ENCODE measurements around the gene TBC1D9B. TPM values are rescaled to one million over a fixed set of nuclear protein-coding genes. Genes with fewer than 3 reads are reported as not detected.

Gene TBC1D9B
- total and polyA plus RNA-seq, 4 experiments from 2014 or later = 9.3 to 85.0 (median 61.1) TPM

GRCh38 chr5:179915406-179915935 lies 7.8 kb upstream of the TBC1D9B start:
- Mint-ChIP-seq H3K4me1 (no peaks in the 10 kb centered on the region), H3K4me3 (peak overlapping the region in 1 of 8 donors; percentile 56), H3K36me3 (no peaks in the 10 kb centered on the region), H3K27ac (no peak overlapping the region), H3K9me3 (no peaks in the 10 kb centered on the region), H3K27me3 (peaks cover 0 to 1% of the 10 kb centered on the region in 2 donors)
- H3K36me3 ChIP-seq (ENCODE audit: insufficient read depth, low read length) = no peaks in the 10 kb centered on the region
- H3K4me3 ChIP-seq (ENCODE audit: low read length in 2 of 2) = no peak overlapping the region
- ChIA-PET CTCF (ENCODE audit: partially characterized antibody) (no interaction called here), POLR2A (ENCODE audit: partially characterized antibody) (no interaction called here)
- no peaks in the 10 kb centered on the region for H3K9me3 ChIP-seq (ENCODE audit: control insufficient read depth in 1 of 2, low read length in 2 of 2)
- H3K27me3 ChIP-seq (ENCODE audit: insufficient read depth, low read length) = peaks cover 4% of the 10 kb centered on the region
- no peak overlapping the region for H3K27ac ChIP-seq (ENCODE audit: low read depth, low read length)
- intact Hi-C loops (cut with micrococcal nuclease) = no loop called here
- DNase-seq = no peak
- H3K4me1 ChIP-seq (ENCODE audit: insufficient read depth, low read length) = peaks cover 7% of the 10 kb centered on the region

- H3K4me3 Mint-ChIP-seq = no peak overlapping the region
Measured at GRCh38 chr5:179914032-179914755, 6.5 kb upstream of the TBC1D9B start.

DNA sequence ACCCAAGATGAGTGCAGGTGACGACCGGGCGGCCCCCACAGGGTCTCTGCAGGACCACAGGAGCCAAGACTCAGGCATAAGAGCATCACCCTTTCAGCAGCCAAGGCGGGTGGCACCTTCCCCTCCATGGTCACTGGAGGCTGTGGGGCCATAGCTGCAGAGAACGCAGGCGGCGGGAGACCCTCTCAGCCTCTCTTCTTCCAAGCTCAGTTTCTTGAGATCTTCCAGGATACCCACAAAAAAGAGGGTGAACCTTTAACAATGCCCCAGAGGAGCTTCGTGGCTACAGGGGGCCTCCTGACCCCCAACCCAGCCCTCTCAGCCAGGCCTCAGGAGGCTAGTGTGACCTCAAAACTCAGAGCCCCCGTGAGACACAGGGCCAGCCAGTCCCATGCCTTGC lies 5.8 kb upstream of the TBC1D9B start:
- Mint-ChIP-seq H3K27me3 (peaks cover 0 to 1% of the 10 kb centered on the region in 2 donors), H3K27ac (no peak overlapping the region), H3K4me3 (no peak overlapping the region), H3K4me1 (peaks cover 0 to 12% (median 6%) of the 10 kb centered on the region in 4 donors), H3K36me3 (no peaks in the 10 kb centered on the region), H3K9me3 (no peaks in the 10 kb centered on the region)
- Histone ChIP-seq H3K36me3 (ENCODE audit: insufficient read depth, low read length) (no peaks in the 10 kb centered on the region), H3K4me3 (ENCODE audit: low read length in 2 of 2) (no peak overlapping the region), H3K27ac (ENCODE audit: low read depth, low read length) (no peak overlapping the region), H3K4me1 (ENCODE audit: insufficient read depth, low read length) (peaks cover 10% of the 10 kb centered on the region), H3K27me3 (ENCODE audit: insufficient read depth, low read length) (no peaks in the 10 kb centered on the region), H3K9me3 (ENCODE audit: control insufficient read depth in 1 of 2, low read length in 2 of 2) (no peaks in the 10 kb centered on the region)
- intact Hi-C loops (cut with micrococcal nuclease) = no loop called here
- ChIA-PET POLR2A (ENCODE audit: partially characterized antibody) (no interaction called here), CTCF (ENCODE audit: partially characterized antibody) (interaction anchor here (0.7 to 1.1 kb wide), 2 partner anchors 44 to 111 kb away, joined by 3 to 5 read pairs; no protein-coding TSS in a partner anchor)
- DNase-seq = no peak

More at GRCh38 chr5:179914032-179914755, 6.5 kb upstream of the TBC1D9B start:
- no peak overlapping the region for H3K4me3 ChIP-seq (ENCODE audit: low read length in 2 of 2)
- DNase-seq = no peak
- POLR2A ChIA-PET (ENCODE audit: partially characterized antibody) = no interaction called here
- Mint-ChIP-seq H3K9me3 (no peaks in the 10 kb centered on the region), H3K27me3 (peaks cover 0 to 1% of the 10 kb centered on the region in 2 donors), H3K4me1 (peaks cover 0 to 7% (median 4%) of the 10 kb centered on the region in 4 donors), H3K36me3 (no peaks in the 10 kb centered on the region), H3K27ac (peak overlapping the region in 1 of 7 donors; percentile 64)
- no peak overlapping the region for H3K27ac ChIP-seq (ENCODE audit: low read depth, low read length)
- no peaks in the 10 kb centered on the region for H3K36me3 ChIP-seq (ENCODE audit: insufficient read depth, low read length)
- H3K27me3 ChIP-seq (ENCODE audit: insufficient read depth, low read length) = peaks cover 4% of the 10 kb centered on the region
- H3K9me3 ChIP-seq (ENCODE audit: control insufficient read depth in 1 of 2, low read length in 2 of 2) = no peaks in the 10 kb centered on the region
- intact Hi-C loops (cut with micrococcal nuclease) = no loop called here
- H3K4me1 ChIP-seq (ENCODE audit: insufficient read depth, low read length) = peaks cover 7% of the 10 kb centered on the region
- CTCF ChIA-PET (ENCODE audit: partially characterized antibody) = interaction anchor here (0.7 to 1.1 kb wide), 3 partner anchors 45 to 117 kb away, joined by 3 to 5 read pairs (median 3); no protein-coding TSS in a partner anchor

DNA sequence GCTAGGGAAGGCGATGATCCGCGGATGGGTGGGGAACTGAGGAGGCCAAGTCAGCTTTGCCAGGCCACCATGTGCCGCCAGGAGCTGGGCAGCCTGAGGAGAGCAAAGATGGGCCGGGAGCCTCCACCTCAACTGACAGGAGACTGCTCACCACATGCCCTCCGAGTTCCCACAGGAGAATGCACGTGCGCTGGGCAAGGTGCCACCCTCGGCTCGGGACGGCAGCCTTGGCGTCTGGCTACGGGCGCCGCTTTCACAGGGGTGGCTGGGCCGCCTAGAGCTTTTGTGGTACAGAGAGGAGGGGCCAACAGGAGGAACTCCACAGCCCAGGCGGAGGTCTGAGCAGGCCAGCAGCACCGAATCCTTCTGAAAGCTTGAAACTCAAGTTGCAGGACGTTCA lies 5.3 kb upstream of the TBC1D9B start:
- Mint-ChIP-seq H3K4me1 (peaks cover 0 to 12% (median 6%) of the 10 kb centered on the region in 4 donors), H3K27ac (peak overlapping the region in 1 of 7 donors; percentile 55), H3K36me3 (no peaks in the 10 kb centered on the region), H3K27me3 (peaks cover 0 to 1% of the 10 kb centered on the region in 2 donors), H3K9me3 (no peaks in the 10 kb centered on the region), H3K4me3 (no peak overlapping the region)
- ChIA-PET POLR2A (ENCODE audit: partially characterized antibody) (no interaction called here), CTCF (ENCODE audit: partially characterized antibody) (interaction anchor here (1.1 kb wide), 1 partner anchor 111 kb away, joined by 5 read pairs; no protein-coding TSS in a partner anchor)
- H3K9me3 ChIP-seq (ENCODE audit: control insufficient read depth in 1 of 2, low read length in 2 of 2) = no peaks in the 10 kb centered on the region
- no peak overlapping the region for H3K27ac ChIP-seq (ENCODE audit: low read depth, low read length)
- H3K4me1 ChIP-seq (ENCODE audit: insufficient read depth, low read length) = peaks cover 15% of the 10 kb centered on the region
- intact Hi-C loops (cut with micrococcal nuclease) = no loop called here
- H3K4me3 ChIP-seq (ENCODE audit: low read length in 2 of 2) = no peak overlapping the region
- H3K27me3 ChIP-seq (ENCODE audit: insufficient read depth, low read length) = no peaks in the 10 kb centered on the region
- DNase-seq = no peak
- no peaks in the 10 kb centered on the region for H3K36me3 ChIP-seq (ENCODE audit: insufficient read depth, low read length)

DNA sequence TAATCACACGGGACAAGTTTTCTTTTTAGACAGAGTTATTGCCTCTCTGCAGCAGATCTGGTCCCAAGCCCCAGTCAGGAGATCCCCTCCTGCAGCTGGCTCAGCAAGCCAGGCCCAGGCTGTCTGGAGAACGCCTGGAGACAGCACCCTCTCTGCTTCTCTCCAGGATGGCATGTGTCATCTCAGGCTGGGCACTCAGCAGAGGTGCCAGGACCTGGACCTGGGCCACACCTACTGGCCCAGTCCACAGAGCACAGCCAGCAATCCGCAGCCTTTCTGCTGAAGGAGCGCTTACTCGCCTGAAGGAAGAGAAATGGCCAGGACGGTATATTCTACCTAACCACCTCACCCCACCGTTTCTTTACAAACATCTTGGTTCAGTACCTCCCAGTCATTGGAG lies 4.7 kb upstream of the TBC1D9B start:
- CTCF ChIA-PET (ENCODE audit: partially characterized antibody) = interaction anchor here (2.2 kb wide), 1 partner anchor 111 kb away, joined by 13 read pairs; no protein-coding TSS in a partner anchor

DNA sequence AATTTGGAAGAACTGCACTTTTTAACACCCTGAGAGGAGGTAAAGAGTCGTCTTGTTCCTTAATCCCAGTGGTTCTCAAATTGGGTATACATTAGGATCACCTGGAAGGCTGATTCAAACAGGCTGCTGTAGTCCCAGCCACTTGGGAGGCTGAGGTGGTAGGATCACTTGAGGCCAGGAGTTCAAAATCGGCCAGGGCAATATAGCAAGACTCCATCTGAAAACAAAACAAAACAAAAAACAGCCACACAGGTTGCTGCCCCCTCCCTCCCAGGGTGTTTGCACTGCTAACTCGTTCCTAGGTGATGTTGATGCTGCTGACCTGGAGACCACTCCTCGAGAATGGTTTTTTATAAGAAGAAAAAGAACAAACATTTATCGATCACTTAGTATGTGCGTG lies 1.5 kb upstream of the TBC1D9B start:
- Mint-ChIP-seq H3K9me3 (no peaks in the 10 kb centered on the region), H3K27ac (peak overlapping the region in 3 of 7 donors; percentile 30 to 68 (median 67))

More for the DNA sequence above, 4.7 kb upstream of the TBC1D9B start:
- Mint-ChIP-seq H3K36me3 (no peaks in the 10 kb centered on the region), H3K9me3 (no peaks in the 10 kb centered on the region), H3K27ac (peak overlapping the region in 1 of 7 donors; percentile 17), H3K4me3 (peak overlapping the region in 1 of 8 donors; percentile 3), H3K27me3 (peaks cover 0 to 1% of the 10 kb centered on the region in 2 donors), H3K4me1 (peaks cover 0 to 12% (median 6%) of the 10 kb centered on the region in 4 donors)
- no peaks in the 10 kb centered on the region for H3K36me3 ChIP-seq (ENCODE audit: insufficient read depth, low read length)
- no peak overlapping the region for H3K27ac ChIP-seq (ENCODE audit: low read depth, low read length)
- intact Hi-C loops (cut with micrococcal nuclease) = no loop called here
- DNase-seq = no peak
- H3K4me1 ChIP-seq (ENCODE audit: insufficient read depth, low read length) = peaks cover 15% of the 10 kb centered on the region
- no peaks in the 10 kb centered on the region for H3K27me3 ChIP-seq (ENCODE audit: insufficient read depth, low read length)
- no peak overlapping the region for H3K4me3 ChIP-seq (ENCODE audit: low read length in 2 of 2)
- H3K9me3 ChIP-seq (ENCODE audit: control insufficient read depth in 1 of 2, low read length in 2 of 2) = no peaks in the 10 kb centered on the region
- POLR2A ChIA-PET (ENCODE audit: partially characterized antibody) = no interaction called here

GRCh38 chr5:179908528-179908927 lies 831 bp upstream of the TBC1D9B start:
- intact Hi-C loops (cut with micrococcal nuclease) = loop anchor here (1.0 to 5.0 kb wide), 5 partner anchors 50 to 231 kb away; partner anchors contain the start of genes MRNIP and RNF130
- Histone ChIP-seq H3K4me3 (ENCODE audit: low read length in 2 of 2) (no peak overlapping the region), H3K9me3 (ENCODE audit: control insufficient read depth in 1 of 2, low read length in 2 of 2) (no peaks in the 10 kb centered on the region), H3K27me3 (ENCODE audit: insufficient read depth, low read length) (no peaks in the 10 kb centered on the region), H3K27ac (ENCODE audit: low read depth, low read length) (peak overlapping the region; percentile 36), H3K4me1 (ENCODE audit: insufficient read depth, low read length) (peaks cover 23% of the 10 kb centered on the region), H3K36me3 (ENCODE audit: insufficient read depth, low read length) (peaks cover 4% of the 10 kb centered on the region)
- Mint-ChIP-seq H3K36me3 (peaks cover 3 to 15% of the 10 kb centered on the region in 2 donors), H3K27ac (peak overlapping the region in 3 of 7 donors; percentile 23 to 68 (median 61)), H3K9me3 (no peaks in the 10 kb centered on the region), H3K4me3 (peak overlapping the region in 7 of 8 donors; percentile 75 to 87 (median 84)), H3K27me3 (no peaks in the 10 kb centered on the region), H3K4me1 (peaks cover 7 to 36% (median 14%) of the 10 kb centered on the region in 4 donors)
- POLR2A ChIA-PET (ENCODE audit: partially characterized antibody) = interaction anchor here (0.7 to 1.4 kb wide), 9 partner anchors 10 to 285 kb away, joined by 3 to 5 read pairs (median 4); partner anchors contain the start of gene HNRNPH1
- CTCF ChIA-PET (ENCODE audit: partially characterized antibody) = interaction anchor here (0.6 to 5.8 kb wide), 14 partner anchors 8 to 359 kb away, joined by 3 to 57 read pairs (median 4); partner anchors contain the start of gene LTC4S
- no peak for DNase-seq

More for the DNA sequence above, 1.5 kb upstream of the TBC1D9B start:
- CTCF ChIA-PET (ENCODE audit: partially characterized antibody) = interaction anchor here (1.5 to 5.8 kb wide), 3 partner anchors 12 to 147 kb away, joined by 4 to 57 read pairs (median 33); no protein-coding TSS in a partner anchor
- intact Hi-C loops (cut with micrococcal nuclease) = loop anchor here (2.0 to 5.0 kb wide), 4 partner anchors 50 to 232 kb away; partner anchors contain the start of genes MRNIP and RNF130
- peaks cover 0 to 12% of the 10 kb centered on the region in 2 donors for H3K36me3 Mint-ChIP-seq
- H3K4me3 Mint-ChIP-seq = peak overlapping the region in 6 of 8 donors; percentile 16 to 85 (median 54)
- no peaks in the 10 kb centered on the region for H3K27me3 ChIP-seq (ENCODE audit: insufficient read depth, low read length)
- H3K4me1 ChIP-seq (ENCODE audit: insufficient read depth, low read length) = peaks cover 28% of the 10 kb centered on the region
- H3K27ac ChIP-seq (ENCODE audit: low read depth, low read length) = no peak overlapping the region
- no peaks in the 10 kb centered on the region for H3K9me3 ChIP-seq (ENCODE audit: control insufficient read depth in 1 of 2, low read length in 2 of 2)
- no peak overlapping the region for H3K4me3 ChIP-seq (ENCODE audit: low read length in 2 of 2)
- POLR2A ChIA-PET (ENCODE audit: partially characterized antibody) = interaction anchor here (0.9 to 1.4 kb wide), 3 partner anchors 9 to 286 kb away, joined by 3 to 5 read pairs (median 4); partner anchors contain the start of gene HNRNPH1
- peaks cover 7 to 33% (median 13%) of the 10 kb centered on the region in 4 donors for H3K4me1 Mint-ChIP-seq
- H3K27me3 Mint-ChIP-seq = no peaks in the 10 kb centered on the region
- DNase-seq = no peak
- H3K36me3 ChIP-seq (ENCODE audit: insufficient read depth, low read length) = peaks cover 4% of the 10 kb centered on the region

Measured in CD4-positive, alpha-beta memory T cell (primary cell).